ENCODE results near the gene GABBR2. TPM values are rescaled to one million over a fixed set of nuclear protein-coding genes. Genes with fewer than 3 reads are reported as not detected.

GABBR2 gene
- total RNA-seq, 1 experiment from 2014 or later: 0.23 TPM

DNA sequence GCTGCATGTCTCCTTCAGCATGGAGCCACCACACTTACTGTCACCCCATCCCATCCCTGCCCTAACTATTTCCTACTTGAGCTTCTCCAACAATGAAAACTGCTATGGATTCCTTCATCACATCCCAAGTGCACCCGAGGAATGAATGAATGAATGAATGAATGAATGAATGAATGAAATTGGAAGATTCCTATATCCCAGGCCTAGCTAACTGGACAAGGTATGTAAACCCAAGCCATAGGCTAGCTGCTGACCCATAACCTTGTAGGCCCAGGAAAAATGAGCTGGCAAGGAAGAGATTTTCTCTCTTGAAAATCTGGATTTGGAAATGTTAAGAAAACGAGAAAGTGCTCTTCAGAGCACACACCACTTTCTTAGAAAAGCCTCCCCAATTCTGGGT lies 97.4 kb downstream of the GABBR2 start:
- TF ChIP-seq, protein P1, sequence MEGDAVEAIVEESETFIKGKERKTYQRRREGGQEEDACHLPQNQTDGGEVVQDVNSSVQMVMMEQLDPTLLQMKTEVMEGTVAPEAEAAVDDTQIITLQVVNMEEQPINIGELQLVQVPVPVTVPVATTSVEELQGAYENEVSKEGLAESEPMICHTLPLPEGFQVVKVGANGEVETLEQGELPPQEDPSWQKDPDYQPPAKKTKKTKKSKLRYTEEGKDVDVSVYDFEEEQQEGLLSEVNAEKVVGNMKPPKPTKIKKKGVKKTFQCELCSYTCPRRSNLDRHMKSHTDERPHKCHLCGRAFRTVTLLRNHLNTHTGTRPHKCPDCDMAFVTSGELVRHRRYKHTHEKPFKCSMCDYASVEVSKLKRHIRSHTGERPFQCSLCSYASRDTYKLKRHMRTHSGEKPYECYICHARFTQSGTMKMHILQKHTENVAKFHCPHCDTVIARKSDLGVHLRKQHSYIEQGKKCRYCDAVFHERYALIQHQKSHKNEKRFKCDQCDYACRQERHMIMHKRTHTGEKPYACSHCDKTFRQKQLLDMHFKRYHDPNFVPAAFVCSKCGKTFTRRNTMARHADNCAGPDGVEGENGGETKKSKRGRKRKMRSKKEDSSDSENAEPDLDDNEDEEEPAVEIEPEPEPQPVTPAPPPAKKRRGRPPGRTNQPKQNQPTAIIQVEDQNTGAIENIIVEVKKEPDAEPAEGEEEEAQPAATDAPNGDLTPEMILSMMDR (IDR thresholded peaks at IDR 0.05; ENCODE audit: insufficient read depth in 1 of 2, low read depth in 1 of 2, low read length in 1 of 2, severe bottlenecking in 1 of 2, unreplicated experiment in 1 of 2): no peak
- no peaks in the 10 kb centered on the region for H3K36me3 Mint-ChIP-seq (ENCODE audit: insufficient read depth, unreplicated experiment)
- H3K9me3 Mint-ChIP-seq (ENCODE audit: unreplicated experiment): no peaks in the 10 kb centered on the region
- Histone ChIP-seq H3K36me3 (ENCODE audit: control insufficient read depth, insufficient read depth, low read length) (no peaks in the 10 kb centered on the region), H3K4me3 (ENCODE audit: low read depth, low read length) (no peak overlapping the region), H3K27me3 (replicated peaks; ENCODE audit: control insufficient read depth, insufficient read depth, low read length) (no peaks in the 10 kb centered on the region), H3K4me1 (no peaks in the 10 kb centered on the region; the same call in 1 of the 2 replicates), H3K9me3 (no peaks in the 10 kb centered on the region)
- intact Hi-C loops (cut with micrococcal nuclease; ENCODE audit: unreplicated experiment): no loop called here
- no peak overlapping the region for H3K4me3 Mint-ChIP-seq (ENCODE audit: unreplicated experiment)
- CTCF ChIA-PET: no interaction called here
- no peak overlapping the region for H3K27ac Mint-ChIP-seq (ENCODE audit: unreplicated experiment)
- H3K27me3 Mint-ChIP-seq (ENCODE audit: insufficient read depth, unreplicated experiment): peaks cover 6% of the 10 kb centered on the region
- DNase-seq: no peak
- no TSS peak for BruUV-seq (replicated peaks)
- H3K4me1 Mint-ChIP-seq (ENCODE audit: low read depth, unreplicated experiment): no peaks in the 10 kb centered on the region
- POLR2A ChIA-PET: no interaction called here

GRCh38 chr9:98610711-98611110 lies 98.0 kb downstream of the GABBR2 start:
- Histone ChIP-seq H3K4me1 (no peaks in the 10 kb centered on the region; the same call in 1 of the 2 replicates), H3K9me3 (no peaks in the 10 kb centered on the region), H3K27me3 (replicated peaks; ENCODE audit: control insufficient read depth, insufficient read depth, low read length) (no peaks in the 10 kb centered on the region), H3K36me3 (ENCODE audit: control insufficient read depth, insufficient read depth, low read length) (no peaks in the 10 kb centered on the region), H3K4me3 (ENCODE audit: low read depth, low read length) (no peak overlapping the region)
- no peak overlapping the region for H3K27ac Mint-ChIP-seq (ENCODE audit: unreplicated experiment)
- no peak overlapping the region for H3K4me3 Mint-ChIP-seq (ENCODE audit: unreplicated experiment)
- ChIA-PET CTCF (no interaction called here), POLR2A (no interaction called here)
- DNase-seq: no peak
- no peaks in the 10 kb centered on the region for H3K9me3 Mint-ChIP-seq (ENCODE audit: unreplicated experiment)
- BruUV-seq (replicated peaks): no TSS peak
- no peaks in the 10 kb centered on the region for H3K36me3 Mint-ChIP-seq (ENCODE audit: insufficient read depth, unreplicated experiment)
- intact Hi-C loops (cut with micrococcal nuclease; ENCODE audit: unreplicated experiment): no loop called here
- TF ChIP-seq, protein P1 (IDR thresholded peaks at IDR 0.05; ENCODE audit: insufficient read depth in 1 of 2, low read depth in 1 of 2, low read length in 1 of 2, severe bottlenecking in 1 of 2, unreplicated experiment in 1 of 2): no peak
- H3K27me3 Mint-ChIP-seq (ENCODE audit: insufficient read depth, unreplicated experiment): peaks cover 6% of the 10 kb centered on the region
- no peaks in the 10 kb centered on the region for H3K4me1 Mint-ChIP-seq (ENCODE audit: low read depth, unreplicated experiment)

GRCh38 chr9:98610211-98610610 lies 98.5 kb downstream of the GABBR2 start:
- no peaks in the 10 kb centered on the region for H3K36me3 ChIP-seq (ENCODE audit: control insufficient read depth, insufficient read depth, low read length)
- H3K4me3 Mint-ChIP-seq (ENCODE audit: unreplicated experiment): no peak overlapping the region
- H3K4me3 ChIP-seq (ENCODE audit: low read depth, low read length): no peak overlapping the region
- ChIA-PET POLR2A (no interaction called here), CTCF (no interaction called here)
- H3K9me3 ChIP-seq: no peaks in the 10 kb centered on the region
- no peaks in the 10 kb centered on the region; the same call in 1 of the 2 replicates for H3K4me1 ChIP-seq
- no peaks in the 10 kb centered on the region for H3K27me3 ChIP-seq (replicated peaks; ENCODE audit: control insufficient read depth, insufficient read depth, low read length)
- H3K9me3 Mint-ChIP-seq (ENCODE audit: unreplicated experiment): no peaks in the 10 kb centered on the region
- TF ChIP-seq, protein P1 (IDR thresholded peaks at IDR 0.05; ENCODE audit: insufficient read depth in 1 of 2, low read depth in 1 of 2, low read length in 1 of 2, severe bottlenecking in 1 of 2, unreplicated experiment in 1 of 2): no peak
- intact Hi-C loops (cut with micrococcal nuclease; ENCODE audit: unreplicated experiment): no loop called here
- H3K36me3 Mint-ChIP-seq (ENCODE audit: insufficient read depth, unreplicated experiment): no peaks in the 10 kb centered on the region
- no TSS peak for BruUV-seq (replicated peaks)
- peaks cover 6% of the 10 kb centered on the region for H3K27me3 Mint-ChIP-seq (ENCODE audit: insufficient read depth, unreplicated experiment)
- no peak for DNase-seq
- no peak overlapping the region for H3K27ac Mint-ChIP-seq (ENCODE audit: unreplicated experiment)
- H3K4me1 Mint-ChIP-seq (ENCODE audit: low read depth, unreplicated experiment): no peaks in the 10 kb centered on the region

Data from Caco-2 (cell line).